T47D (cell line): Measurements from ENCODE around the gene PTPRE.

Experiments used
- DNase-seq, 2 experiments: peaks; one replicate each; pipeline versions ENCODE4 v3.0.0 to v3.0.0-alpha.2; 2011 to 2012; ENCODE audit warnings: low read depth in 1 of 2, low spot score in 1 of 2
- JUND ChIP-seq: IDR thresholded peaks from 2 replicates; pipeline ENCODE4 v1.6.1; 2012; ENCODE audit warnings: low read depth
- in situ Hi-C: cut with HindIII; loops from 2 replicates; pipeline ENCODE4 v1.10.0; 2016; ENCODE audit warnings: low sequenced_read_pairs, low pct_unique_long_range_greater_than_20kb

The PTPRE gene

GRCh38 chr10:128062331-128062880 lies 155.5 kb downstream of the PTPRE start:
- no peak for TF ChIP-seq JUND
- in situ Hi-C loops: no loop called here
- DNase-seq: no peak

GRCh38 chr10:128062881-128063563 lies 156.1 kb downstream of the PTPRE start:
- no peak for TF ChIP-seq JUND
- in situ Hi-C loops: no loop called here
- DNase-seq: no peak

- DNase-seq: no peak
- TF ChIP-seq JUND: no peak
- in situ Hi-C loops: no loop called here
Measured at GRCh38 chr10:128063736-128064107, 156.8 kb downstream of the PTPRE start.

- no peak for DNase-seq
Measured at GRCh38 chr10:128064108-128064969, 157.4 kb downstream of the PTPRE start.

GRCh38 chr10:128064970-128065580 lies 158.2 kb downstream of the PTPRE start:
- no peak for DNase-seq
- TF ChIP-seq JUND: no peak
- in situ Hi-C loops: no loop called here

More at GRCh38 chr10:128064108-128064969, 157.4 kb downstream of the PTPRE start:
- in situ Hi-C loops: no loop called here
- no peak for TF ChIP-seq JUND

- no peak for TF ChIP-seq JUND
- in situ Hi-C loops: no loop called here
- no peak for DNase-seq
Measured at GRCh38 chr10:128065881-128066534, 159.1 kb downstream of the PTPRE start.

- in situ Hi-C loops: no loop called here
- no peak for TF ChIP-seq JUND
- no peak for DNase-seq
Measured at GRCh38 chr10:128066870-128067382, 160.0 kb downstream of the PTPRE start.

- in situ Hi-C loops: no loop called here
- TF ChIP-seq JUND: no peak
- no peak for DNase-seq
Measured at GRCh38 chr10:128067691-128068397, 160.9 kb downstream of the PTPRE start.

- no peak for TF ChIP-seq JUND
- DNase-seq: no peak
- in situ Hi-C loops: no loop called here
Measured at GRCh38 chr10:128068398-128069285, 161.7 kb downstream of the PTPRE start.

GRCh38 chr10:128069351-128070051 lies 162.6 kb downstream of the PTPRE start:
- DNase-seq: peak; percentile 58 to 64
- TF ChIP-seq JUND: no peak
- in situ Hi-C loops: no loop called here
